ENCODE data around the gene HYOU1.
"Not testable (repeated sequence)": the region's sequence is repeated elsewhere in the genome, so short reads cannot be mapped to it uniquely, and the experiment has no call there.

The HYOU1 gene

DNA sequence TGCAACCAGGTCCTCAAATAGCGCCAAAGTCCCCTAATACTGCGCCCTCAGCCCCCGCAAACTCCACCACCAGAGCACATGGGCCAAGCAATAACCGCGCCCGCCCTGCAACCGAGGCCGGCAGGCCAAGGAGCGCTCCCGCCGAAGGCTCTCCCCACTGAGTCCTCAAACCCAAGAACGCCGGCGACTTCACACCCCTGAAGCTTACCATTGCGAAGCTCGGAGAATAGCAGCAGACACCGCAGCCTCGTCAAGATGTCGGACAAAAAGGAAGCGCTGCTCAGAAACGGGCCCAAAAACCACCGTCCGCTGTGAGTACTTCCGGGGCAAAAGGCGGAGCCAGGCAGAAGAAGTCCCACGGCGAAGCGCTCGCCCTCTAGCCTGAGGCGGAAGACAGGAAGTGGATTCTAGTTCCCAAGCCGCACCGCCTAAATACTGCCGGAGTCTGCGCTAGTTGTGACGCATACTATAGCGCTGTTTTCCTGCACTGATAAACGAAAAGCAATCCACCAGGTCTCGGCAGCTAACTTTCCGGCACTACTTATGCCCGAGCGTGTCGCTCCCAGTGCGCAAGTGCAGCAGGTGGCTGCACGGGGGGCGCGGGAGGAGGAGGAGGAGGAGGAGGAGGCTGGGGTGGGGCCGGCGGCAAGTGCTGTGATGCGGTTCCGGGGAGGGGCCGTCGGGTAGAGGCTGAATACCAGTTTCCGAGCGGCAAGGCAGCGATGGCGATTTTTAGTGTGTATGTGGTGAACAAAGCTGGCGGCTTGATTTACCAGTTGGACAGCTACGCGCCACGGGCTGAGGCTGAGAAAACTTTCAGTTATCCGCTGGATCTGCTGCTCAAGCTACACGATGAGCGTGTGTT lies 38.7 kb downstream of the HYOU1 start, which contains the start of the genes RPS25 and TRAPPC4:
TSS of gene RPS25 (minus strand) at position 270 of the 865 bp plus-strand sequence. CDS start at position 211, 59 bp downstream.
TSS of gene TRAPPC4 (plus strand) at position 693 of the 865 bp plus-strand sequence. CDS start at position 723, 30 bp downstream.
- FAIRE-seq, result peak; percentile 91

DNA sequence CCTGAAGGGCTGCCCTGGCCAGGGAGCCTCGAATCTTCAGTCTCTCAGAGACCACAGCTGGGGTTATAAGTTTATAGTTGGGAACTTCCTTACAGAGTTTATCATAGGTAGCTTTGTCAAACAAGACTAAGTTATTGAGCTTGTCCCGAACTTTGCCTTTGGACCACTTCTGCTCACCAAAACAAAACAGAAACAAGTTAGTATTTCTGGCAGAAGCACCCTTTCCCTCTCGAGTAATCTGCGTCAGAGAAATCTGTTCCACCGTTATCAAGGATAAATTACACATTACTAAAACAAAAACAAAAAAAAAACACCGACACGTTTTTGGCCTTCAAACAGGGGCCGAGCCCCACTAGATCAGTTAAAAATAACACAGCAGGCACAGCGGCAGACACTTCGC lies 39.6 kb downstream of the HYOU1 start:
- not testable (repeated sequence) for FAIRE-seq

- no peak for FAIRE-seq
Observed at GRCh38 chr11:119016216-119017009, 40.6 kb downstream of the HYOU1 start.

GRCh38 chr11:119015054-119015611 lies 41.9 kb downstream of the HYOU1 start:
- FAIRE-seq, result no peak

DNA sequence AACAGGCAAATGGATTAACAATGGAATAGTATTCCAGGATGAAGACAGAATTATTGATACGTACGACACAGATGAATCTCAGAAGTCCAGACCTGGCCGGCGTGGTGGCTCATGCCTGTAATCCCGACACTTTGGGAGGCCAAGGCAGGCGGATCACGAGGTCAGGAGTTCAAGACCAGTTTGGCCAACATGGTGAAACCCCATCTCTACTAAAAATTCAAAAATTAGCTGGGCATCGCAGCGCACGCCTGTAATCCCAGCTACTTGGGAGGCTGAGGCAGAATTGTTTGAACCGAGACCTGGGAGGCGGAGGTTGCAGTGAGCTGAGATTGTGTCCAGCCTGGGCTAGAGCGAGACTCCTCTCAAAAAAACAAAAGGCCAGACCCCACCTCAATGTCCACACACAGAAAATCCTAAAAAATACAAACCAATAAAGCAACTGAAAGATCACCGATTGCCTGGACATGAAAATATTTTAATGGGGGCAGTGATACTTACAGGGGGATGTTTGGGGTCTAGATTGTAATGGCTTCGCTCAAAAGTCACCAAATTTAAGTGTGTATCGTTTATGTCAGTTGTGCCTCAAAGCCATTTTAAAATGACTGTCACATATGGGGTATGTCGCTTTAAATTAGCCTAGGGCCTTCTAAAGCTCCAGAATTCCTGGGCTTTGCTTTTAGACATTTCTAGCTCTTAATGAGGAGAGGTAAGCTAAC lies 42.6 kb downstream of the HYOU1 start:
- no peak for FAIRE-seq

- no peak for FAIRE-seq
Observed at GRCh38 chr11:119012629-119013170, 44.3 kb downstream of the HYOU1 start.

- FAIRE-seq, result no peak
Observed at GRCh38 chr11:119011476-119012053, 45.4 kb downstream of the HYOU1 start.

GRCh38 chr11:119006656-119007055 lies 50.3 kb downstream of the HYOU1 start:
- no peak for FAIRE-seq

- no peak for FAIRE-seq
Observed at GRCh38 chr11:119000906-119001305, 56.1 kb downstream of the HYOU1 start.

DNA sequence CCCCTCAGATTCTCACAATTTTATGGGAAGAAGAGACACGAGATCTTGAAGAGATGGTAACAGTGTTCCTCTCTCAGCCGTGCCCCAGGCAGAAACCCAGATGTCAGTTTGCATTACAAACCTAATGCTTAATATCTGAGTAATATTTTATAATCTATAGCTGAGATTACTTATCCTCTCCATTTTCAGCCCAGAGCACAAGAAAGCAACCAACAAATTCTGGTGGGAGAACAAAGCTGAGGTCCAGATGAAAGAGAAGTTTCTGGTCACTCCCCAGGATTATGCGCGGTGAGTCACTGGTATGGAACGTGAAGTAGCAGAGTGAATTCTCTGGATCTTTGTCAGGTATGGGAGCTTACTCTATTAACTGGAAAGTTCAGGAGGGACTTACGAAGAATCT lies 58.2 kb downstream of the HYOU1 start:
- peak; percentile 97 for FAIRE-seq

- FAIRE-seq, result no peak
Observed at GRCh38 chr11:118998388-118998717, 58.7 kb downstream of the HYOU1 start.

DNA sequence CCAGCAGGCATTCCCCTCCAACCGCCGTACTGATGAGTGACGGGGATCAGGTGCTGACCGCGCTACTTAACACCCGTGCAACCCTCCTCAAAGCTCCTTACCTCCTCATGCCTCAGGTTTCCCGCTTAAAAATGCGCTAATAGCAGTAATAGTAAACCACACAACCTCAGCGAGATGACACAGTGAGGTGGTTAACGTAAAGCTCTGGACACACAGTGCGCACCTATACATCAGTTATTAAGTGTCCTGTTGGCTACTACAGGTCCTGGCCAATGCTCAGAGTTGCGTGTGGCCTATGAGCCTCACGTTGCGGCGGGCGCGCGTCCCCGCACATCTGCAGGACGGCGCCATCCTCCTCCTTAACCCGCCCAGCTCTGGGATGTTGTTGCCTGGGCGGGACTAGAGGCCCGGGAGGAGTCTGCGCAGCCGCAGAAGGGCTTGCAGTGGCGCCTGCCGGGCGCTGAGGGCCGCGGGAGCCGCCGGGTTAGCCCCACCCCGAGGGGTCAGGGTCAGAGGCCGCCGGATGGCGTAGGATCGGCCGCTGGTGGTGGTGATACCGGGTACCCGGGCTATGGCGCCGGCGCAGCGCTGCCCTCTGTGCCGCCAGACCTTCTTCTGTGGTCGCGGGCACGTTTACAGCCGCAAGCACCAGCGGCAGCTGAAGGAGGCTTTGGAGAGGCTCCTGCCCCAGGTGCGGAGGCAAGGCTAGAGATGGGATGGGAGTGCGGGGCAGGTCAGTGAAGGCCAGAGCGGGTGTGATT lies 59.2 kb downstream of the HYOU1 start, which contains the start of gene CENATAC:
TSS of gene CENATAC (plus strand) at position 512 of the 761 bp plus-strand sequence. CDS start at position 572, 60 bp downstream.
- peak; percentile 93 for FAIRE-seq

DNA sequence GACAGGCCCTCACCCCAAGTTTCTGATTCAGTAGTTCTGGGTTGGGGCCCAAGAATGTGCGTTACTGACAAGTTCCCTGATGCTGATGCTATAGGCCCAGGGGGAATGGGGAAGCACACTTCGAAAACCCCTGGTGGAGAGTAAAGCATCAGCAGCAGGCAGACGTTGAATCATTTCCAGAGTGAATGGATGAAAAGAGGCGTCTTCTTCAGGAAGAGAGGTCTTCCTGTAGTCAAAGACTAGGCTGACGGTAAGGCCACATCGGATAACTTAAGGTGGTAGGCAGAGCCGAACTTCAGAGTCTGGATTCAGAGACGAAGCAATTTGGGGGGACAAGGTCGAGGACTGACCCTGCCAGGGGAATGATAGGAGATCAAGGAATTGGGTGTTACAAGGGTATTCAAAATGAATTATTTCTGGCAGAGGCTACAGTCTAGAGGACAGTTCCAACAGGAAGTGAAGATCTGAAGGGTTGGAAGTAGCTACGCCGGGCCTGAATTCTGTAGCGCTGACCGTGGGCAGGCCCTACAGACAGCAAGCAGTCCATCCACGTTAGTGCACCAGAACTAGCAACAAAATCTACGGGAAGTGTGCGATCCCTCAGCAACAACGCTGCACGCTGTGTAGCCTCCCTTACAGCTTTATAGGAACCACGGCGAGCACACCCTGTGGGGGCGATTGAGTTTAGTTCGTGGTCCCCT lies 59.9 kb downstream of the HYOU1 start:
- FAIRE-seq, result no peak

Measured in G401.6 (cell line).